ENCODE data around the gene FCRLA.

DNA sequence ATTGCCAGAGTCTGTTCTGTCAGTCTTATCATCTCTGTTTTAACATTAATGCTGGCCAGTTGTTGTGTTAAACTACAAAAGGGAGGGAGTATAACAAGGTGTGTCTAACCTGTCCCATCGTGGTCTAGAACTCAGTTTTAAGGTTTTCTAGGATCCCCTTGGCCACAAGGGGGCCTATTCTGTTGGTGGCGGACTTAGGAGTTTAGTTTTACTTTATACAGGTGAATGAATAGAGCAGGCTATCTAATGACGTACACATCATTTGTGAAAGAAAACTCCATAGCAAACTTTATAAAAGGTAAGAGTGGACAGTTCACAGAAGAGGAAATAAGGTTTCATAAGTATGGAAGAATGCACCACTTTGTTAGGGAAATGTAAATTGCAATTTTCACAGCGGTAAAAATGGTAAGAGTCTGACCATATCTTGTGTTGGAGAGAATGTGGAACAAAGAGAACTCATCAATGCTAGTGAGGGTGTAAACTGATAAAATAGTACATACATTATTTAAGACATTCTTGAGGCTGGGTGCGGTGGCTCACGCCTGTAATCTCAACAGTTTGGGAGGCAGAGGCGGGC is 56.6 kb downstream of the FCRLA start:
- no peak for TF ChIP-seq POLR2AphosphoS5 (IDR thresholded peaks at IDR 0.05; ENCODE audit: borderline replicate concordance, low read depth, low read length)
- TF ChIP-seq EZH2 (IDR thresholded peaks at IDR 0.05): no peak

All from SK-N-MC (cell line).